Fibroblast of peridontal ligament (primary cell): ENCODE results near the gene OR4A5.
"Not testable (repeated sequence)": the region's sequence is repeated elsewhere in the genome, so short reads cannot be mapped to it uniquely, and the experiment has no call there.

Experiments
- DNase-seq: peaks from one replicate; pipeline ENCODE4 v3.0.0-alpha.2; 2010; ENCODE audit errors: extremely low read depth

The OR4A5 gene, protein sequence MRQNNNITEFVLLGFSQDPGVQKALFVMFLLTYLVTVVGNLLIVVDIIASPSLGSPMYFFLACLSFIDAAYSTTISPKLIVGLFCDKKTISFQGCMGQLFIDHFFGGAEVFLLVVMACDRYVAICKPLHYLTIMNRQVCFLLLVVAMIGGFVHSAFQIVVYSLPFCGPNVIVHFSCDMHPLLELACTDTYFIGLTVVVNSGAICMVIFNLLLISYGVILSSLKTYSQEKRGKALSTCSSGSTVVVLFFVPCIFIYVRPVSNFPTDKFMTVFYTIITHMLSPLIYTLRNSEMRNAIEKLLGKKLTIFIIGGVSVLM

DNA sequence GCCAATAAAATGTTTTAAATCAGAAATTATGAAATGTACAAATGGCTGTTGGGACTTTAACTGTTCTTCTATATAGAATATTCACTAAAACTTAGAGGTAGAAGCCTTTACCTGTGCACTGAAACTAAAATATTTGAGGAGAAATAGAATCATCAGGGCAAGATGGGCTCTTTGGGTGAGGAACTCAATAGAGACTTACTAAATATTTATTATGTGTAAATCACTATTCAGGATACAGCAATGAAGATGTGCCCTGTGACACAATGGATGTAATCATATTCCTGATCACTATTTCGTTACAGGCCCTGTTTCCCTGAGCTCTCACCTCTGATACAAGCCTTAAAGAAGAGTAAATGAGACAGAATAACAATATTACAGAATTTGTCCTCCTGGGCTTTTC lies at the start of gene OR4A5:
OR4A5 (plus strand) TSS at position 301 of the 400 bp plus-strand sequence; CDS start at position 354, 53 bp downstream.
- not testable (repeated sequence) for DNase-seq

DNA sequence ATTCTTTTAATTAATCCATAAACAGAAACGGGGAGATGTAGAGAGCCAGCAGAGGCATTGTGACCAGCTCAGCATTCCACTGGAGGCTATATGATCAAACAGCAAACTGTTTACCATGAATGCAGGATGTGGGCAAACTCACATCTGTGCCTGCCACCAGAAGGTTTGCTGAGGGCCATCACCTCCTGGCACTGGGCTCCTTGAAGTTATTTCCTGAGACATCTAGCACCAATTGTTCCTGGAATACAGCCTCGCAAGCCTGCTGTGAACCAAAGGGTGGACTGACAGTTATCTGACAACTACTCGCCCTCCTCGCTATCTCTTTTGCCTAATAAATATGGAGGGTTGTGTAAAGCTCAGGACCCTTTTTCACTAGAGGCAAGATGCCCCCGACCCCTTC lies 13.5 kb downstream of the OR4A5 start:
- not testable (repeated sequence) for DNase-seq
